MM.1S (cell line): ENCODE data around the gene OVCH2.

ENCODE experiments used
- CTCF ChIP-seq: fragments of 300-600 bp; sonication (generic); IDR thresholded peaks from 2 replicates; pipeline ENCODE4 v1.5.1; 2016; ENCODE audit warnings: antibody characterized with exemption, low read length, mixed read lengths
- EZH2 ChIP-seq: fragments of 300-600 bp; sonication (generic); optimal IDR thresholded peaks from 2 replicates; pipeline ENCODE3; 2017; ENCODE audit warnings: low read depth, mild to moderate bottlenecking, antibody characterized with exemption, low read length, mixed read lengths

- TF ChIP-seq CTCF (no peak), EZH2 (no peak)
These were observed 52.0 kb downstream of the OVCH2 start for GRCh38 chr11:7654195-7654705.
